Stimulated activated memory B cell treated with anti-CD40 and anti-IgM and Interleukin-4, amounts not matched to agents 10 μg/mL and 1 μg/mL and 100 μg/mL, for 72 hours (primary cell): ENCODE measurements around the gene SLC35A1.
A peak's percentile ranks its signal among the peaks of the same experiment; 100 is the strongest.
"Not testable (repeated sequence)": the region's sequence is repeated elsewhere in the genome, so short reads cannot be mapped to it uniquely, and the experiment has no call there.

Experiments
- ATAC-seq: fragments of 150-1000 bp; cut with Tn5 transposase; 2 replicates; pipeline ENCODE4 v1.10.0; 2021
- H3K27ac Mint-ChIP-seq: one replicate; pipeline ENCODE4 v1.8.0; 2022; ENCODE audit warnings: mild to moderate bottlenecking, mixed read lengths
- H3K27me3 Mint-ChIP-seq: one replicate; pipeline ENCODE4 v1.8.0; 2022; ENCODE audit warnings: mixed read lengths
- H3K36me3 Mint-ChIP-seq: one replicate; pipeline ENCODE4 v1.8.0; 2022; ENCODE audit warnings: mixed read lengths
- H3K4me1 Mint-ChIP-seq: one replicate; pipeline ENCODE4 v1.8.0; 2022; ENCODE audit warnings: mixed read lengths
- H3K4me3 Mint-ChIP-seq: one replicate; pipeline ENCODE4 v1.8.0; 2022; ENCODE audit warnings: mild to moderate bottlenecking, moderate library complexity, mixed read lengths
- H3K9me3 Mint-ChIP-seq: one replicate; pipeline ENCODE4 v1.8.0; 2022; ENCODE audit warnings: mixed read lengths

Gene SLC35A1

GRCh38 chr6:87472525-87473418 lies at the start of gene SLC35A1:
SLC35A1 (plus strand) TSS chr6:87472974; CDS start chr6:87473004, 30 bp downstream.
- peaks cover 15% of the 10 kb centered on the region for H3K4me1 Mint-ChIP-seq
- no peaks in the 10 kb centered on the region for H3K9me3 Mint-ChIP-seq
- peaks cover 10% of the 10 kb centered on the region for H3K27me3 Mint-ChIP-seq
- H3K4me3 Mint-ChIP-seq, result peak within 1 kb of the TSS; percentile 96
- peak within 1 kb of the TSS; percentile 94 for H3K27ac Mint-ChIP-seq
- peak; percentile 99 for ATAC-seq
- H3K36me3 Mint-ChIP-seq, result peaks cover under 1% of the 10 kb centered on the region

- Mint-ChIP-seq H3K36me3 (no peaks in the 10 kb centered on the region), H3K4me1 (no peaks in the 10 kb centered on the region), H3K27ac (no peak overlapping the region), H3K27me3 (peaks cover 8% of the 10 kb centered on the region), H3K4me3 (no peak overlapping the region), H3K9me3 (no peaks in the 10 kb centered on the region)
- ATAC-seq, result no peak
Observed at GRCh38 chr6:87426789-87427188, 46.0 kb upstream of the SLC35A1 start.

- Mint-ChIP-seq H3K27me3 (peaks cover 8% of the 10 kb centered on the region), H3K27ac (no peak overlapping the region), H3K9me3 (no peaks in the 10 kb centered on the region), H3K4me3 (no peak overlapping the region), H3K36me3 (no peaks in the 10 kb centered on the region), H3K4me1 (no peaks in the 10 kb centered on the region)
- no peak for ATAC-seq
Observed at GRCh38 chr6:87430499-87430898, 42.3 kb upstream of the SLC35A1 start.

- Mint-ChIP-seq H3K4me3 (no peak overlapping the region), H3K27me3 (peaks cover 8% of the 10 kb centered on the region), H3K9me3 (no peaks in the 10 kb centered on the region), H3K36me3 (no peaks in the 10 kb centered on the region), H3K4me1 (no peaks in the 10 kb centered on the region), H3K27ac (no peak overlapping the region)
- ATAC-seq, result no peak
Observed at GRCh38 chr6:87431263-87431662, 41.5 kb upstream of the SLC35A1 start.

- ATAC-seq, result no peak
- Mint-ChIP-seq H3K4me1 (no peaks in the 10 kb centered on the region), H3K4me3 (no peak overlapping the region), H3K27ac (no peak overlapping the region), H3K9me3 (peaks cover 2% of the 10 kb centered on the region), H3K36me3 (no peaks in the 10 kb centered on the region), H3K27me3 (peaks cover under 1% of the 10 kb centered on the region)
Observed at GRCh38 chr6:87436435-87436834, 36.3 kb upstream of the SLC35A1 start.

- no peak for ATAC-seq
- no peaks in the 10 kb centered on the region for H3K4me1 Mint-ChIP-seq
- H3K4me3 Mint-ChIP-seq, result no peak overlapping the region
- H3K27ac Mint-ChIP-seq, result no peak overlapping the region
- peaks cover 7% of the 10 kb centered on the region for H3K27me3 Mint-ChIP-seq
- H3K36me3 Mint-ChIP-seq, result no peaks in the 10 kb centered on the region
- no peaks in the 10 kb centered on the region for H3K9me3 Mint-ChIP-seq
Observed at GRCh38 chr6:87441711-87442110, 31.1 kb upstream of the SLC35A1 start.

- Mint-ChIP-seq H3K36me3 (no peaks in the 10 kb centered on the region), H3K27me3 (peaks cover 28% of the 10 kb centered on the region), H3K27ac (no peak overlapping the region), H3K4me3 (no peak overlapping the region), H3K4me1 (no peaks in the 10 kb centered on the region), H3K9me3 (no peaks in the 10 kb centered on the region)
- no peak for ATAC-seq
Observed at GRCh38 chr6:87444362-87444761, 28.4 kb upstream of the SLC35A1 start.

GRCh38 chr6:87465051-87465450 lies 7.7 kb upstream of the SLC35A1 start:
- Mint-ChIP-seq H3K4me3 (no peak overlapping the region), H3K27me3 (peaks cover 33% of the 10 kb centered on the region), H3K9me3 (peaks cover 6% of the 10 kb centered on the region), H3K4me1 (no peaks in the 10 kb centered on the region), H3K36me3 (no peaks in the 10 kb centered on the region), H3K27ac (no peak overlapping the region)
- no peak for ATAC-seq

GRCh38 chr6:87473419-87473903 lies 687 bp downstream of the SLC35A1 start:
- peak overlapping the region; percentile 94 for H3K27ac Mint-ChIP-seq
- H3K4me3 Mint-ChIP-seq, result peak overlapping the region; percentile 96
- peaks cover 15% of the 10 kb centered on the region for H3K4me1 Mint-ChIP-seq
- H3K9me3 Mint-ChIP-seq, result no peaks in the 10 kb centered on the region
- peaks cover 3% of the 10 kb centered on the region for H3K27me3 Mint-ChIP-seq
- peak; percentile 86 for ATAC-seq
- H3K36me3 Mint-ChIP-seq, result peaks cover 8% of the 10 kb centered on the region

- H3K27ac Mint-ChIP-seq, result no peak overlapping the region
- ATAC-seq, result no peak
Observed at GRCh38 chr6:87481931-87482330, 9.2 kb downstream of the SLC35A1 start.

GRCh38 chr6:87482366-87482765 lies 9.6 kb downstream of the SLC35A1 start:
- Mint-ChIP-seq H3K4me1 (no peaks in the 10 kb centered on the region), H3K27ac (no peak overlapping the region), H3K36me3 (peaks cover 26% of the 10 kb centered on the region), H3K9me3 (no peaks in the 10 kb centered on the region), H3K27me3 (no peaks in the 10 kb centered on the region), H3K4me3 (no peak overlapping the region)
- no peak for ATAC-seq

More at GRCh38 chr6:87481931-87482330, 9.2 kb downstream of the SLC35A1 start:
- no peaks in the 10 kb centered on the region for H3K4me1 Mint-ChIP-seq
- no peak overlapping the region for H3K4me3 Mint-ChIP-seq
- H3K36me3 Mint-ChIP-seq, result peaks cover 26% of the 10 kb centered on the region
- H3K9me3 Mint-ChIP-seq, result no peaks in the 10 kb centered on the region
- no peaks in the 10 kb centered on the region for H3K27me3 Mint-ChIP-seq

GRCh38 chr6:87483929-87484328 lies 11.2 kb downstream of the SLC35A1 start:
- Mint-ChIP-seq H3K4me1 (no peaks in the 10 kb centered on the region), H3K27ac (no peak overlapping the region), H3K9me3 (no peaks in the 10 kb centered on the region), H3K36me3 (peaks cover 20% of the 10 kb centered on the region), H3K4me3 (no peak overlapping the region), H3K27me3 (no peaks in the 10 kb centered on the region)
- no peak for ATAC-seq

GRCh38 chr6:87484491-87484890 lies 11.7 kb downstream of the SLC35A1 start:
- no peaks in the 10 kb centered on the region for H3K27me3 Mint-ChIP-seq
- H3K27ac Mint-ChIP-seq, result no peak overlapping the region
- no peak overlapping the region for H3K4me3 Mint-ChIP-seq
- H3K36me3 Mint-ChIP-seq, result peaks cover 18% of the 10 kb centered on the region
- H3K9me3 Mint-ChIP-seq, result no peaks in the 10 kb centered on the region
- ATAC-seq, result no peak
- no peaks in the 10 kb centered on the region for H3K4me1 Mint-ChIP-seq

GRCh38 chr6:87487555-87487954 lies 14.8 kb downstream of the SLC35A1 start:
- no peak overlapping the region for H3K4me3 Mint-ChIP-seq
- no peak overlapping the region for H3K27ac Mint-ChIP-seq
- no peaks in the 10 kb centered on the region for H3K9me3 Mint-ChIP-seq
- no peaks in the 10 kb centered on the region for H3K4me1 Mint-ChIP-seq
- no peak for ATAC-seq
- no peaks in the 10 kb centered on the region for H3K27me3 Mint-ChIP-seq
- H3K36me3 Mint-ChIP-seq, result peaks cover 18% of the 10 kb centered on the region

- not testable (repeated sequence) for H3K27me3 Mint-ChIP-seq, H3K4me3 Mint-ChIP-seq, H3K27ac Mint-ChIP-seq, H3K4me1 Mint-ChIP-seq, ATAC-seq, H3K9me3 Mint-ChIP-seq
- H3K36me3 Mint-ChIP-seq, result peaks cover 18% of the 10 kb centered on the region
Observed at GRCh38 chr6:87489326-87489725, 16.6 kb downstream of the SLC35A1 start.
